SK-N-MC (cell line): ENCODE results near the gene ARHGEF28.

Experiments used
- EZH2 ChIP-seq: fragments of 200-600 bp; sonication (generic); IDR thresholded peaks from one replicate; pipeline ENCODE4 v1.6.1; 2017; ENCODE audit warnings: antibody characterized with exemption
- POLR2AphosphoS5 ChIP-seq: IDR thresholded peaks from 2 replicates; pipeline ENCODE4 v1.6.1; 2012; ENCODE audit warnings: mild to moderate bottlenecking, low read depth, low read length, borderline replicate concordance

GRCh38 chr5:73629456-73629855 lies 3.5 kb downstream of the ARHGEF28 start:
- TF ChIP-seq EZH2, result no peak
- TF ChIP-seq POLR2AphosphoS5, result no peak
